Glomerular endothelial cell (primary cell): ENCODE measurements around the gene METTL23. TPM values are rescaled to one million over a fixed set of nuclear protein-coding genes. Genes with fewer than 3 reads are reported as not detected.

ENCODE experiments used
- DNase-seq: peaks from one replicate; pipeline ENCODE4 v3.0.0-alpha.2; 2011; ENCODE audit warnings: low read depth, low spot score; ENCODE audit errors: extremely low read depth
- total RNA-seq: library from RNA; depleted of rRNA; stranded (reverse); fragments of >200 nt; gene quantifications from 2 replicates; pipeline ENCODE4 v1.2.3, GENCODE V29; 2015

Gene METTL23
- 23.8 and 33.6 TPM in 2 replicates for total RNA-seq

GRCh38 chr17:76726776-76727718, at the start of gene METTL23:
METTL23 (plus strand) TSS chr17:76726839; CDS start chr17:76729711, 2,872 bp downstream.
- no peak for DNase-seq

DNA sequence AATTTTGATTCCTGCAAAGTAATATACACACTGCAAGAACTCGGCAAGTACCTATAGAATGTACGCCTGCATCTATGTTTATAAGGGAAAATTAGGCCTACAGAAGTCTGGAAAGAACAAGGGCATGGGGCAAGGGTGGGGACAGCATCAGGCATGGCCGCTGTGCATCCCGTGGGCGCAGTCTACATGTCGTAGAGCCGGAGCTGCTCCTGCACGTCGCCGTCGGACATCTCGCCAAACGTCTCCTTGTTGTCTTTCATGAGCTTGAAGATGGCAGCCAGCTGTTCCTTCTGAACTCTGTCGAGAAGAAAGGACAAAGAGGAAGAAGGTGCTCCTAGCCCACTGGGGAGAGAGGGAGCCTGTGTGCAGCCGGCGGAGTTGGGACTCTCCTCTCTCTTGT, 49.2 kb upstream of the METTL23 start:
- no peak for DNase-seq

- no peak for DNase-seq
These were observed 48.3 kb upstream of the METTL23 start for GRCh38 chr17:76678330-76678729.

DNA sequence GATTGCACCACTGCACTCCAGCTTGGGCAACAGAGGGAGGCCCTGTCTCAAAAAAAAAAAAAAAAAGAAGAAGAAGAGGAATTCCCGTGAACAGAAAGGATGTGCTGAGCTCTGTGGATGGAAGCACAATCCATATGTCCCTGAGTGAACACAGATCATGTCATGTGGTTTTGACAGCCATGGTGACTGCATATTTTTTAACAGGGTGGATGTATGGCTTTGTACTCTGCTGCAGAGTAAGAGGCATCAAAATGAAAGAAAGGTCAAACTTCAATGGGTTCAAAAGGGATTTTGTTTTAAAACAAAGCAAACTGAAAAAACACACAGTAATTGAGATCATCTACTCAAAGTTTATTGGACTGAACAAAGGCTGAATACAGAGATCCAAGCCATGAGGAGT, 47.4 kb upstream of the METTL23 start:
- no peak for DNase-seq

DNA sequence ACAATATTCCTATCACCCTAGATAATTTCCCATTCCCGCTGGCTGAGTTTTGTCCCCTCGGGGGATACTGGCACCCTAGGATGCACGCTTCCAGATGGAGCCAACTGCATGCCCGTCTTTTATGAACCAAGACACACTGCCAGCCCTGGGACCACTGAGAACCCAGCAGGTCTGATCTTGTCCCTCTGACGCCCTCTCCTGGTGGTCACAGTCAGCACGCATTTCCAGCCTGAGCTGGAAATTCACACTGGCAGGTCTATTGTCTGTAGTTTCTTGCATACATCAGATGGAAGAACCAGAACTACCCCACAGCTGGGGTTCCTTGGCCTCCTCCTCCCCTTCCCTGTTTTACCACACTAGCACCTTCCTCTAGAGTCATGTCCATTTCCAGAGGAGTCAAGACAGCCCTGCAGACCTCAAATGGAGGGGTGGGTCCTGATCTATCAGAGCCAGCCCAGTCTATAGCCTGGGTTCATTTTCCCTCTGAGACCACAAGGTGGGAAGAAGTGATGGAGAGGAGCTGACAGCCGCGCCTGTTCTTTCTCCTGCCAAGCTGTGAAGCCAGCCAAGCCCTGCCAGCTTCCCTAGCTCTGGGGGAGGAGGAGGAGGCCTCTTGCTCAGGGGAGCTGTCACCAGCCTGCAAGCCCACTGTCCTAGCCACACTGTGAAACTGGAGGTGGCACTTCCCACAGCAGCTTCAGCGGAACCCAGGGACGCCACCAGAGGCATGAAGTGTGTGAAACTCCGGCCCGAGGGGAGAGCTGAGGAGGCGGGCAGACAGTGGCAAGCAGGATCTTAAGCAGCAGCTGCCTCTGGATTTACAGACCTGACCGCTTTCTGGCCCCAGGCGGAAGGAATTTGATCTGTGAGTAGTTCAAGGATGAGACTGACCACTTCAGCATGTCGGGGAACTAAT, 45.2 kb upstream of the METTL23 start:
- no peak for DNase-seq

- no peak for DNase-seq
These were observed 44.3 kb upstream of the METTL23 start for GRCh38 chr17:76682296-76682695.

GRCh38 chr17:76683011-76683755, 43.5 kb upstream of the METTL23 start:
- DNase-seq: no peak

- no peak for DNase-seq
These were observed 42.5 kb upstream of the METTL23 start for GRCh38 chr17:76683921-76684745.

- DNase-seq: no peak
These were observed 41.9 kb upstream of the METTL23 start for GRCh38 chr17:76684756-76685155.

- DNase-seq: no peak
These were observed 41.3 kb upstream of the METTL23 start for GRCh38 chr17:76685366-76685765.

DNA sequence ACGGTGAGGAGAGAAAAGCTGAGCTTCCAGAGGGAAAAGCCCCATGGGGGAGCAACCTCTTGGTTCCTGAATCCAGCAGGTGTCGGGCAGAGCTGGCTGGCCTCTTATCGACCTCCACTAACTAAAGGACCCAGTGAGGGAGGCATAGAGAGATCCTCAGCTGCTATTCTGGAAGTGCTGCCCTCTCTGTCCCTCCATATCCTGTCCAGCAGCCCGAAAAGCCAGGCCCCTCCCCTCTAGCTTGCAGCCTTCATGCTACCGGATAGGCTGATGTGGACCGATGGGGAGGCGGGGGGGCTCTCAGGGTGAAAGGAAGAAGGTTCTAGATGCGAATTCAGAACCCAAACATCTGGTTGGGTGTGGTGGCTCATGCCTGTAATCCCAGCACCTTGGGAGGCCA, 40.8 kb upstream of the METTL23 start:
- no peak for DNase-seq

DNA sequence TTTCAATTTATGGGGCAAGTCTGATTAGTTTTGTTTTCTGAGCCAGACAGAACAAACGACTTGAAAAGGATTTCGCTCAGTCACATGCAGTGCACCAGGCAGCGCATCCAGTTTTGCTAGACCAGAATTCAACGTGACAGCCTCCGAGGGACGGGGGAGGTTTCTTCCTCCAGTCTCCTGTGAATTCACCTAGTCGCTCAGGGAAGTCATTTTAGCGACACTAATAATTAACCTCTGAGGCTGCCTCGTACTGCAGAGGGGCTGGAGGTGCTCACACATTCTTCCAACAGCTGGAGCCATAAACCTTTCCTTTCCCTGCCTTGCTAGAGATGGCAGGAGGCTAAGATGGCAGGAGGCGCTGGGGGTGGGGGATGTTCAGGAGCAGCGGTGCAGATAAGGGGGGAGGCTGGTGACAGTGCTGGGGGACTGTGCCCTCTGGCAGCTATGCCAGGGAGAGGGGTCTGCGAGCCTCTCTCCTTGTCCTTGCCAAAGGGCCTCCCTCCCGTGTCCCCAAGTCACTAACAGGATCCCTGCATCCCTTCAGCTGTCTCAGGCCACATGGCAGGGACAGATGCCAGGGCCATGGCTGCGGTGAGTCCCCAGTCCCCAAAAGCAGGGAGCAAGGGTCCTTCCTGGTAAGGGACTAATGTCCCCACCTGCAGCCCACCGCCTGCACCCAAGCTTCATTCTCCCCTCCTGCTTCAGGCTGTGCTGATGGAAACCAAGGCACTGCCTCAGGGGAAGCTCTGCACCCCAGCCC, 39.9 kb upstream of the METTL23 start:
- no peak for DNase-seq

DNA sequence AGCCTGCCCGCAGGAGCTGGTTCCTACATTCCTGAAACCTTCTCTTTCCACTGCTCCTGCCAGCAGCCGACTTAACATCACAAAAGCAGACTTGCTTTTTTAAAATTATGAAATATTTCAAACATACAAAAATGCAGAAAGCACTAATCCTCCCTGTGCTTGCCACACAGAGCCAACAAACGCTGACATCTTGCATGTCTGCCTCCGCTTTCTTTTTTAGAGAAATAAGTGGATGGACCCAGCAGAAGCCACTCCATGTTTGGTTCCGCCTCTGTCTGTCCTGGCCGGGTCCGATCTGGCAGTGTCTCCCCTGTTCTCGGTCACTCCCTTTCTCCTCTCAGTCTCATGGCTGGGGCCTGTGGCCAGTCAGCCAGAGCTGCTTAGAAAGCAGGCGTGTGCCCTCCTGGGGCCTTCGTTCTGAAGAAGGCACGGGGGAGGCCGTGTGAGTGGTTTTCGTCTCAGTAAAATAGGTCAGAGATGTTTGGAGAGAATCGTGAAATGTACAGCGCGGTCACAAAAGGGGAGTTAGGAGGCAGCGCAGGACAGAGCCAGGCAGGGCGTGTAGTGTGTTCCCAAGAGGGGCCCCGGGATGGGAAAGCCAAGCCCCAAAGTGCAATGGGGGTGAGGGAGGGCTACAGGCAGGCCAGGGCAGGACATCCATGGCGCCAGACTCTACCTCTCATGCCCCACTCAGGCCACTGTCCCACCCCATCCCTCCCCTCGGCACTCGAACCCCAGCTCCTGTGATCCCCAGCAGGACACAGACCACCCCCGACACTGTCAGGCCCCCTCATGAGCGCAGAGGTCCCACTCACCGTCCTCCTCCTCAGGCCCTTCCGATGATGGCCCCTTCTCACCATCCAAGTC, 39.1 kb upstream of the METTL23 start:
- DNase-seq: no peak

DNA sequence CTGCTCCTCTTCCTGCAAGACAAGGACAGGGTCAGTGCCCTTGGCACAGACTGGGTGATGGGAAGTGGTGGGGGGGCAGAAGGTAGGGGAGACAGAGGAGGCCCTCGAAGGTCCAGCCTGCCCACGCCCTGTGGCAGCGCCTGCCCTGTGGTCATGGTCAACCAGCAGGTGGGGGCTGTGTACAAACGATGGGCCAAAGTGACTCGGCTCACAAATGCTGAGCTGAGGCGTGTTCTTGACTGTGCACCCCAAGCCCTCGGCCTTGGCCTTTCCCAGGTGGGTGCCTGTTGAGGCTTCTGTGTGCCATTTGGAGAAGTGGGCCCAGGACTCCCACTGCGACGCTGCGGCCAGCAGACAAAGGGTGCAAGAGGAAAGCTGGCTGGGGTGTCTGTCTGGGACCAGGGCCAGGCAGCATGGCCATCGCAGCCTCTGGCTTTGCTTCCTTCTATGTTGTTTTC, 38.4 kb upstream of the METTL23 start:
- no peak for DNase-seq

DNA sequence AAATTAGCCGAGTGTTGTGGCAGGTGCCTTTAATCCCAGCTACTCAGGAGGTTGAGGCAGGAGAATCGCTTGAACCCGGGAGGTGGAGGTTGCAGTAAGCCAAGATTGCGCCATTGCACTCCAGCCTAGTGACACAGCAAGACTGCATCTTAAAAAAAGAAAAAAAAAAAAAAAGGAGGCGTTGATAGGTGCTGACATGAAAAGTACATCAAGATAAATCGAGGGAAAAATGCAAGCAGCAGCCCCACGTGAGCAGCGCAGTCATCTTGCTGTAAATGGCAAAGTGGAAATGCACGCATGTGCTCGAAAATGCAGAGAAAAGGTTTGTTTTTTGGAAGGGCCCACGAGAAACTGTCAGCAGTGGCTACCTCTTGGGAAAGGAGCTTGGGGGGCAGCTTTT, 36.8 kb upstream of the METTL23 start:
- DNase-seq: no peak

GRCh38 chr17:76690596-76691280, 35.9 kb upstream of the METTL23 start:
- DNase-seq: no peak

- no peak for DNase-seq
These were observed 35.1 kb upstream of the METTL23 start for GRCh38 chr17:76691379-76692191.
